Measurements from ENCODE around the gene FOXB1. TPM values are rescaled to one million over a fixed set of nuclear protein-coding genes. Genes with fewer than 3 reads are reported as not detected.

FOXB1 gene
- total RNA-seq, 1 donor from 2014 or later: 7.3 TPM

GRCh38 chr15:59996298-59997041, 7.6 kb upstream of the FOXB1 start:
- Mint-ChIP-seq H3K9me3 (no peaks in the 10 kb centered on the region), H3K4me1 (peaks cover 75% of the 10 kb centered on the region), H3K27ac (peak overlapping the region; percentile 85), H3K4me3 (peak overlapping the region; percentile 80), H3K36me3 (no peaks in the 10 kb centered on the region), H3K27me3 (ENCODE audit: insufficient read depth, low read depth) (peaks cover 49% of the 10 kb centered on the region)
- Histone ChIP-seq H3K4me1 (peaks cover 75% of the 10 kb centered on the region), H4K20me1 (ENCODE audit: low read depth) (peaks cover 69% of the 10 kb centered on the region), H3K4me3 (peak overlapping the region; percentile 47), H3K27ac (no peak overlapping the region), H3K79me2 (ENCODE audit: low read depth) (peaks cover 15% of the 10 kb centered on the region), H3K36me3 (no peaks in the 10 kb centered on the region), H3K4me2 (peak overlapping the region; percentile 97), H3K9me3 (ENCODE audit: low read depth) (no peaks in the 10 kb centered on the region), H2AFZ (replicated peaks) (no peak overlapping the region), H3F3A (ENCODE audit: low read depth) (peaks cover 74% of the 10 kb centered on the region), H3K9ac (no peak overlapping the region), H3K27me3 (peaks cover 73% of the 10 kb centered on the region)
- no peak for TF ChIP-seq CTCF (IDR thresholded peaks at IDR 0.05)
- peak; percentile 49 for TF ChIP-seq EZH2 (IDR thresholded peaks at IDR 0.05)
- TF ChIP-seq EZH2phosphoT487 (IDR thresholded peaks at IDR 0.05): no peak
- DNase-seq (ENCODE audit: low spot score): no peak

- no peaks in the 10 kb centered on the region for H3K36me3 Mint-ChIP-seq
- peak overlapping the region; percentile 80 for H3K4me3 Mint-ChIP-seq
- peaks cover 50% of the 10 kb centered on the region for H3K27me3 Mint-ChIP-seq (ENCODE audit: insufficient read depth, low read depth)
- Histone ChIP-seq H3K9me3 (ENCODE audit: low read depth) (no peaks in the 10 kb centered on the region), H3K36me3 (no peaks in the 10 kb centered on the region), H3K4me1 (peaks cover 76% of the 10 kb centered on the region), H4K20me1 (ENCODE audit: low read depth) (peaks cover 76% of the 10 kb centered on the region), H3K27ac (peak overlapping the region; percentile 81), H3K4me2 (peak overlapping the region; percentile 97), H3F3A (ENCODE audit: low read depth) (peaks cover 78% of the 10 kb centered on the region), H3K27me3 (peaks cover 80% of the 10 kb centered on the region), H3K4me3 (peak overlapping the region; percentile 47), H3K9ac (no peak overlapping the region), H3K79me2 (ENCODE audit: low read depth) (peaks cover 22% of the 10 kb centered on the region), H2AFZ (replicated peaks) (no peak overlapping the region)
- no peaks in the 10 kb centered on the region for H3K9me3 Mint-ChIP-seq
- peaks cover 72% of the 10 kb centered on the region for H3K4me1 Mint-ChIP-seq
- DNase-seq (ENCODE audit: low spot score): peak; percentile 95
- H3K27ac Mint-ChIP-seq: peak overlapping the region; percentile 97
- no peak for TF ChIP-seq EZH2phosphoT487 (IDR thresholded peaks at IDR 0.05)
- no peak for TF ChIP-seq CTCF (IDR thresholded peaks at IDR 0.05)
- TF ChIP-seq EZH2 (IDR thresholded peaks at IDR 0.05): no peak
These were observed 6.9 kb upstream of the FOXB1 start for GRCh38 chr15:59997070-59997701.

DNA sequence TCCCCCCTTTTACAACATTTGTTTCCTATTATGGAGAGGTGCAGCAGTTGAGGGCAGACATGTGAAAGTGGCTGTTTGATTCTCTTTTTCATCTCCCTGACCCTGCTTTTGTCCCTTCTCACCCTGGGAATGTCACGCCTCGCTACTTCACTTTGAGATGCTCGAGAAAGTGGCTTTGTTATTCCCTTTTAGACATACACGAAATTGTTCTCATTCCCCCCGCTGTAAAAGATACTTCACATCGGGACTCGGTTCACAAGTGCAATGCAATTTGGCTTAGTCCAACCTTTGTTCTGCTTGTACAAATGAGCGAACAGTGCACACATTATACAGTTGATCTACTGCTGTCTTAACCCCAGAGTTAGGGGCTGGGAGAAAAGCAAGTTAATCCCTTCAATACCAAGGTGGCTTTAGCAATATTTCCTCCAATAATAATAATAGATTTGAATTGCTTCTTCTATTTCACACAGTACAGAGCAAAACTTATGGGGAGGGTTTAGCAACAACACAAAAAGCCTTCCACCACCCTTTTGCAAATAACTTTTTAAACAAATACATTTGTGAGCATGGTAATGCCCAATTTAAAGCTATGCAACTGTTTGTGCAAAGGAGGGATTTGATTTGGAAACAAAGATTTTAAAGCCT, 5.7 kb upstream of the FOXB1 start:
- H3K4me3 ChIP-seq: peak overlapping the region; percentile 69
- Mint-ChIP-seq H3K4me1 (peaks cover 80% of the 10 kb centered on the region), H3K9me3 (no peaks in the 10 kb centered on the region), H3K4me3 (peak overlapping the region; percentile 80), H3K36me3 (no peaks in the 10 kb centered on the region), H3K27ac (peak overlapping the region; percentile 97), H3K27me3 (ENCODE audit: insufficient read depth, low read depth) (peaks cover 50% of the 10 kb centered on the region)
- H3F3A ChIP-seq (ENCODE audit: low read depth): peaks cover 80% of the 10 kb centered on the region
- peaks cover 89% of the 10 kb centered on the region for H4K20me1 ChIP-seq (ENCODE audit: low read depth)
- H3K27ac ChIP-seq: peak overlapping the region; percentile 81
- H2AFZ ChIP-seq (replicated peaks): no peak overlapping the region
- no peak overlapping the region for H3K9ac ChIP-seq
- TF ChIP-seq CTCF (IDR thresholded peaks at IDR 0.05) (no peak), EZH2 (IDR thresholded peaks at IDR 0.05) (no peak), EZH2phosphoT487 (IDR thresholded peaks at IDR 0.05) (peak; percentile 96)
- peaks cover 35% of the 10 kb centered on the region for H3K79me2 ChIP-seq (ENCODE audit: low read depth)
- no peaks in the 10 kb centered on the region for H3K36me3 ChIP-seq
- peak overlapping the region; percentile 97 for H3K4me2 ChIP-seq
- no peaks in the 10 kb centered on the region for H3K9me3 ChIP-seq (ENCODE audit: low read depth)
- peak; percentile 93 for DNase-seq (ENCODE audit: low spot score)
- peaks cover 82% of the 10 kb centered on the region for H3K4me1 ChIP-seq
- H3K27me3 ChIP-seq: peaks cover 84% of the 10 kb centered on the region

Measured in neural progenitor cell (in vitro differentiated cells).